ENCODE results near the gene BIRC3. TPM values are rescaled to one million over a fixed set of nuclear protein-coding genes. Genes with fewer than 3 reads are reported as not detected.
A peak's percentile ranks its signal among the peaks of the same experiment; 100 is the strongest.

Gene BIRC3
- total RNA-seq, 1 experiment from 2014 or later: 2.5 TPM

- Histone ChIP-seq H3K27ac (ENCODE audit: low read depth, low read length, poor library complexity, severe bottlenecking) (no peak overlapping the region), H3K27me3 (replicated peaks; ENCODE audit: insufficient read depth, low read depth, low read length, poor library complexity) (no peaks in the 10 kb centered on the region), H3K36me3 (ENCODE audit: insufficient read depth, low read length, poor library complexity, severe bottlenecking) (no peaks in the 10 kb centered on the region), H3K4me3 (ENCODE audit: low read depth, low read length, poor library complexity, severe bottlenecking) (no peak overlapping the region), H3K4me1 (ENCODE audit: insufficient read depth, low read length, poor library complexity, severe bottlenecking) (peaks cover 19% of the 10 kb centered on the region), H3K9me3 (ENCODE audit: low read depth, low read length, poor library complexity, severe bottlenecking) (no peaks in the 10 kb centered on the region)
- BruUV-seq (replicated peaks): no TSS peak
- no peak for TF ChIP-seq EZH2 (IDR thresholded peaks at IDR 0.05; ENCODE audit: borderline replicate concordance, low read depth, low read length, poor library complexity, severe bottlenecking)
- intact Hi-C loops (cut with micrococcal nuclease; ENCODE audit: unreplicated experiment): no loop called here
- ChIA-PET CTCF (no interaction called here), POLR2A (ENCODE audit: low non-redundant PET) (no interaction called here)
- DNase-seq (ENCODE audit: low spot score): no peak
Measured at GRCh38 chr11:102291831-102292230, 25.5 kb upstream of the BIRC3 start.

GRCh38 chr11:102292933-102293332 lies 24.4 kb upstream of the BIRC3 start:
- no peaks in the 10 kb centered on the region for H3K36me3 ChIP-seq (ENCODE audit: insufficient read depth, low read length, poor library complexity, severe bottlenecking)
- no peaks in the 10 kb centered on the region for H3K9me3 ChIP-seq (ENCODE audit: low read depth, low read length, poor library complexity, severe bottlenecking)
- H3K4me3 ChIP-seq (ENCODE audit: low read depth, low read length, poor library complexity, severe bottlenecking): no peak overlapping the region
- no peak overlapping the region for H3K27ac ChIP-seq (ENCODE audit: low read depth, low read length, poor library complexity, severe bottlenecking)
- DNase-seq (ENCODE audit: low spot score): no peak
- TF ChIP-seq EZH2 (IDR thresholded peaks at IDR 0.05; ENCODE audit: borderline replicate concordance, low read depth, low read length, poor library complexity, severe bottlenecking): no peak
- no peak for TF ChIP-seq CTCF (conservative IDR thresholded peaks at IDR 0.05; ENCODE audit: low read depth, low read length)
- no peaks in the 10 kb centered on the region for H3K27me3 ChIP-seq (replicated peaks; ENCODE audit: insufficient read depth, low read depth, low read length, poor library complexity)
- peaks cover 19% of the 10 kb centered on the region for H3K4me1 ChIP-seq (ENCODE audit: insufficient read depth, low read length, poor library complexity, severe bottlenecking)
- ChIA-PET CTCF (no interaction called here), POLR2A (ENCODE audit: low non-redundant PET) (no interaction called here)
- BruUV-seq (replicated peaks): no TSS peak
- intact Hi-C loops (cut with micrococcal nuclease; ENCODE audit: unreplicated experiment): no loop called here

- H3K27ac ChIP-seq (ENCODE audit: low read depth, low read length, poor library complexity, severe bottlenecking): no peak overlapping the region
- no peaks in the 10 kb centered on the region for H3K36me3 ChIP-seq (ENCODE audit: insufficient read depth, low read length, poor library complexity, severe bottlenecking)
- no peak overlapping the region for H3K4me3 ChIP-seq (ENCODE audit: low read depth, low read length, poor library complexity, severe bottlenecking)
- BruUV-seq (replicated peaks): no TSS peak
- TF ChIP-seq CTCF (conservative IDR thresholded peaks at IDR 0.05; ENCODE audit: low read depth, low read length) (peak; percentile 78), EZH2 (IDR thresholded peaks at IDR 0.05; ENCODE audit: borderline replicate concordance, low read depth, low read length, poor library complexity, severe bottlenecking) (no peak)
- H3K9me3 ChIP-seq (ENCODE audit: low read depth, low read length, poor library complexity, severe bottlenecking): no peaks in the 10 kb centered on the region
- CTCF ChIA-PET: interaction anchor here (0.7 to 1.0 kb wide), 3 partner anchors 184 to 372 kb away, joined by 3 to 6 read pairs (median 3); no protein-coding TSS in a partner anchor
- DNase-seq (ENCODE audit: low spot score): peak; percentile 68
- intact Hi-C loops (cut with micrococcal nuclease; ENCODE audit: unreplicated experiment): loop anchor here (1.0 kb wide), 1 partner anchor 53 kb away; the partner anchor contains the start of gene BIRC2
- POLR2A ChIA-PET (ENCODE audit: low non-redundant PET): interaction anchor here (0.6 kb wide), 1 partner anchor 399 kb away, joined by 3 read pairs; no protein-coding TSS in a partner anchor
- no peaks in the 10 kb centered on the region for H3K27me3 ChIP-seq (replicated peaks; ENCODE audit: insufficient read depth, low read depth, low read length, poor library complexity)
- H3K4me1 ChIP-seq (ENCODE audit: insufficient read depth, low read length, poor library complexity, severe bottlenecking): peaks cover 9% of the 10 kb centered on the region
Measured at GRCh38 chr11:102293873-102294601, 23.2 kb upstream of the BIRC3 start.
